ENCODE measurements around the gene GIPC3. TPM values are rescaled to one million over a fixed set of nuclear protein-coding genes. Genes with fewer than 3 reads are reported as not detected.

Gene GIPC3
- polyA plus RNA-seq, 4 donors: 0.54 to 1.1 (median 0.62) TPM; not detected in 1

GRCh38 chr19:3547767-3548282 is 37.5 kb upstream of the GIPC3 start:
- H3K27ac ChIP-seq (ENCODE audit: low read depth in 1 of 3, low read length in 2 of 3): no peak overlapping the region
- H3K4me1 ChIP-seq (ENCODE audit: control insufficient read depth in 3 of 3, insufficient read depth in 2 of 3, low read depth in 1 of 3, low read length in 2 of 3): no peaks in the 10 kb centered on the region
- DNase-seq (no peak), FAIRE-seq (no peak)
- H3K27me3 ChIP-seq (ENCODE audit: control insufficient read depth in 3 of 3, insufficient read depth in 3 of 3, low read length in 3 of 3): no peaks in the 10 kb centered on the region
- H3K36me3 ChIP-seq (ENCODE audit: control insufficient read depth in 3 of 3, insufficient read depth in 2 of 3, low read depth in 1 of 3, low read length in 3 of 3): peaks cover 0 to 61% (median 5%) of the 10 kb centered on the region in 3 donors
- whole genome bisulfite sequencing, 3 donors: 85 to 89% (median 89%) methylated on average over 26 to 36 of the region's 36 CpGs
- H3K4me3 ChIP-seq (ENCODE audit: low read depth in 1 of 3, low read length in 3 of 3): no peak overlapping the region
- no peaks in the 10 kb centered on the region for H3K9me3 ChIP-seq (ENCODE audit: control insufficient read depth in 2 of 2, insufficient read depth in 1 of 2, low read depth in 1 of 2, low read length in 1 of 2)

GRCh38 chr19:3548606-3549005 is 36.7 kb upstream of the GIPC3 start:
- H3K36me3 ChIP-seq (ENCODE audit: control insufficient read depth in 3 of 3, insufficient read depth in 2 of 3, low read depth in 1 of 3, low read length in 3 of 3): peaks cover 0 to 59% (median 5%) of the 10 kb centered on the region in 3 donors
- no peaks in the 10 kb centered on the region for H3K9me3 ChIP-seq (ENCODE audit: control insufficient read depth in 2 of 2, insufficient read depth in 1 of 2, low read depth in 1 of 2, low read length in 1 of 2)
- FAIRE-seq (no peak), DNase-seq (no peak)
- H3K4me1 ChIP-seq (ENCODE audit: control insufficient read depth in 3 of 3, insufficient read depth in 2 of 3, low read depth in 1 of 3, low read length in 2 of 3): no peaks in the 10 kb centered on the region
- H3K27ac ChIP-seq (ENCODE audit: low read depth in 1 of 3, low read length in 2 of 3): no peak overlapping the region
- no peaks in the 10 kb centered on the region for H3K27me3 ChIP-seq (ENCODE audit: control insufficient read depth in 3 of 3, insufficient read depth in 3 of 3, low read length in 3 of 3)
- WGBS, 3 donors: 82 to 85% (median 83%) methylated on average over 14 of the region's 14 CpGs
- no peak overlapping the region for H3K4me3 ChIP-seq (ENCODE audit: low read depth in 1 of 3, low read length in 3 of 3)

GRCh38 chr19:3549816-3550215 is 35.5 kb upstream of the GIPC3 start:
- DNase-seq: no peak
- peaks cover 0 to 3% (median 2%) of the 10 kb centered on the region in 3 donors for H3K4me1 ChIP-seq (ENCODE audit: control insufficient read depth in 3 of 3, insufficient read depth in 2 of 3, low read depth in 1 of 3, low read length in 2 of 3)
- 86 to 89% (median 88%) methylated on average over 10 of the region's 10 CpGs for WGBS, 3 donors

DNA sequence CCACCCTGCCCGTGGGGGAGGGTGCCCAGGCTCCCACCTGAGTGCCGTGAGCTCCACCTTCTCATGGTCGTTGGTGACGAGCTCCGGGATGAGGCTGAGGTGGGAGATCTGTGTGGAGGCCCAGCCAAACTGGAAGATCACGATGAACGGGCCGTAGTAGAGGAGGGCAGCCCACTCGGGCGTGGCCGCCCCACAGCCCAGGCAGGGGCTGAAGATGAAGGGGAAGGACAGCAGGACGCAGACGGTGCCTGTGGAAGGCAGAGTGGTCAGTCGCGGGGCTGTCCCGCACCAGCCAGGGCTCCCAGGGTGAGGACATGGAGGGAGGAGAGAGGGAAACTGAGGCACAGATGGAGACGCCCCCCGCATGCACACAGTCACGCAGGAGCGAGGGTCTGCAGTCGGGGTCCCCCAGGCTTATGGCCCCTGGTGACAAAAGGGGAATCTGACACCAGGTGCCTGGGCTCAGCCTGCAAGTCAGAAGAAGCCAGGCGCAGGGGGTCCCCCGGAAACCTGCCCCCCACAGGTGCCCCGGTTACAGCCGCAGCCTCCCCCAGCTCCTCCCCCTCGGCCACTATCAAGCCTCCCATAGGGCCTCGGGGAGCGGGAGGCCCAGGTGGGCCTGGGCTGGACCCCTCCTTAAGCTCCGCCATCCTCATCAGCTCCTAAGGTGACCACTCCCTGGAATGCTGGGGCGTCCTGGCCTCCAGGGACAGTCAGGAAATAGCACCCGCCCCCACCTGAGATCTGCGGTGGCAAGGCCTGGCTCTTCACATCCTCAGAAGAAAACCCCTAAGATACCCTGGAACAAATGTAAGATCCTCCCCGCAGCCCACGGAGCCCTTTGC is 34.1 kb upstream of the GIPC3 start:
- FAIRE-seq (no peak), DNase-seq (peak in 1 of 2 donors; percentile 0)
- Histone ChIP-seq H3K4me1 (ENCODE audit: control insufficient read depth in 3 of 3, insufficient read depth in 2 of 3, low read depth in 1 of 3, low read length in 2 of 3) (peaks cover 2 to 4% (median 3%) of the 10 kb centered on the region in 3 donors), H3K4me3 (ENCODE audit: low read depth in 1 of 3, low read length in 3 of 3) (no peak overlapping the region), H3K9me3 (ENCODE audit: control insufficient read depth in 2 of 2, insufficient read depth in 1 of 2, low read depth in 1 of 2, low read length in 1 of 2) (no peaks in the 10 kb centered on the region), H3K27ac (ENCODE audit: low read depth in 1 of 3, low read length in 2 of 3) (no peak overlapping the region), H3K36me3 (ENCODE audit: control insufficient read depth in 3 of 3, insufficient read depth in 2 of 3, low read depth in 1 of 3, low read length in 3 of 3) (peaks cover 0 to 35% (median 5%) of the 10 kb centered on the region in 3 donors), H3K27me3 (ENCODE audit: control insufficient read depth in 3 of 3, insufficient read depth in 3 of 3, low read length in 3 of 3) (no peaks in the 10 kb centered on the region)
- WGBS, 3 donors: 91 to 93% (median 92%) methylated on average over 28 to 34 of the region's 34 CpGs

More at GRCh38 chr19:3549816-3550215, 35.5 kb upstream of the GIPC3 start:
- Histone ChIP-seq H3K36me3 (ENCODE audit: control insufficient read depth in 3 of 3, insufficient read depth in 2 of 3, low read depth in 1 of 3, low read length in 3 of 3) (peaks cover 0 to 47% (median 5%) of the 10 kb centered on the region in 3 donors), H3K4me3 (ENCODE audit: low read depth in 1 of 3, low read length in 3 of 3) (no peak overlapping the region), H3K9me3 (ENCODE audit: control insufficient read depth in 2 of 2, insufficient read depth in 1 of 2, low read depth in 1 of 2, low read length in 1 of 2) (no peaks in the 10 kb centered on the region), H3K27ac (ENCODE audit: low read depth in 1 of 3, low read length in 2 of 3) (no peak overlapping the region), H3K27me3 (ENCODE audit: control insufficient read depth in 3 of 3, insufficient read depth in 3 of 3, low read length in 3 of 3) (no peaks in the 10 kb centered on the region)
- FAIRE-seq: no peak

DNA sequence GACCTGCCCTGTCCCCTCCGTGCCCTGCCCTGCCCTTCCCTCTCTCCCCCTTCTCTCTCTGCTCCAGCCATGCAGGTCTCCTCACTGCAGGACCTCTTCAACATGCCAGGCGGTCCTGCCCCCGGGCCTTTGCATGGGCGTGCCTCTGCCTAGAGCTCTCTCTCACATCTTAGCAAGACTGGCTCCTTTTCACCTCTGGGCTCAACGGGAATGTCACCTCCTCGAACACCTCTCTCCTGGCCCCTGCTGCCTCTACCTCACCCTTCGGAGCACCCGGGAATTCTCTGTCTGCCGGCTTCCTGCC is 33.5 kb upstream of the GIPC3 start:
- 83 to 89% (median 87%) methylated on average over 9 of the region's 9 CpGs for WGBS, 3 donors
- Histone ChIP-seq H3K27me3 (ENCODE audit: control insufficient read depth in 3 of 3, insufficient read depth in 3 of 3, low read length in 3 of 3) (no peaks in the 10 kb centered on the region), H3K4me3 (ENCODE audit: low read depth in 1 of 3, low read length in 3 of 3) (no peak overlapping the region), H3K36me3 (ENCODE audit: control insufficient read depth in 3 of 3, insufficient read depth in 2 of 3, low read depth in 1 of 3, low read length in 3 of 3) (peaks cover 0 to 30% (median 5%) of the 10 kb centered on the region in 3 donors), H3K9me3 (ENCODE audit: control insufficient read depth in 2 of 2, insufficient read depth in 1 of 2, low read depth in 1 of 2, low read length in 1 of 2) (no peaks in the 10 kb centered on the region), H3K4me1 (ENCODE audit: control insufficient read depth in 3 of 3, insufficient read depth in 2 of 3, low read depth in 1 of 3, low read length in 2 of 3) (peaks cover 2 to 10% (median 3%) of the 10 kb centered on the region in 3 donors), H3K27ac (ENCODE audit: low read depth in 1 of 3, low read length in 2 of 3) (no peak overlapping the region)
- DNase-seq (no peak), FAIRE-seq (no peak)

DNA sequence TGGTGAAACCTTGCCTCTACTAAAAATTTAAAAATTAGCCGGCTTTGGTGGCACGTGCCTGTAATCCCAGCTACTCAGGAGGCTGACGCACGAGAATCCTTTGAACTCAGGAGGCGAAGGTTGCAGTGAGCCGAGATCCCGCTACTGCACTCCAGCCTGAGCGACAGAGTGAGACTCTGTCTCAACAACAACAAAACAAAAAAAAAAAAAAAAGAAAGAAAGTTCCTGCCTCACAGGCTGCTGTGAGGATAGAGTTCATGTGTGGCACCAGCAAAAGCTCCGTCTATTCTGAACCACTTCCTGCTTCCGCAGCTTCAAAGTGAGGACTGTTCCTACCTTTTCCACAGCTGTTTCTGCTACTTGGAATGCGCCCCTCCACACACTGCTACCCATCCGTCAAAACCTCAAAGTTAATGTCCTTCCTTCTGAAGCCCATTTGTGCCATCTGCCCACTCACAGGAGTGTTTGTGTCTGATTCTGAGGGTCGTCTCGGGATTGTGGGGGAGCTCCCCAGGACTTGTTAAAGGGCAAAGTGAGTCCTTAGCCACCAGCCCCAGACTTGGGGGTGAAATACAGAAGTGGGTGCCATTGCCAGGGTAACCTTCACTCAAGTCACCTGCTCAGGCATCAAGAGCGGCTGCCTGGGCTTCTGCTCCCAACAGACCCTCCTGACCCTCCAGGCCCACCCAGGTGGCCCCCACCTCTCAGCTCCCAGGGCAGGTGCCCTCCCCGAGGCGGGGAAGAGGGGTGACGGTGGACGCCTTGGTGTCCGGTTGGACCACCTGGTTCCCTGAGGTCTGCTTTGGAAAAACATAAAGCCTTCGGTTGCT is 30.8 kb upstream of the GIPC3 start:
- DNase-seq (peak in 1 of 2 donors; percentile 67), FAIRE-seq (no peak)
- no peaks in the 10 kb centered on the region for H3K9me3 ChIP-seq (ENCODE audit: control insufficient read depth in 2 of 2, insufficient read depth in 1 of 2, low read depth in 1 of 2, low read length in 1 of 2)
- no peaks in the 10 kb centered on the region for H3K27me3 ChIP-seq (ENCODE audit: control insufficient read depth in 3 of 3, insufficient read depth in 3 of 3, low read length in 3 of 3)
- peak overlapping the region in 2 of 3 donors; percentile 50 to 83 for H3K27ac ChIP-seq (ENCODE audit: low read depth in 1 of 3, low read length in 2 of 3)
- peaks cover 2 to 16% (median 3%) of the 10 kb centered on the region in 3 donors for H3K4me1 ChIP-seq (ENCODE audit: control insufficient read depth in 3 of 3, insufficient read depth in 2 of 3, low read depth in 1 of 3, low read length in 2 of 3)
- 40 to 50% (median 47%) methylated on average over 21 of the region's 21 CpGs for WGBS, 3 donors
- H3K4me3 ChIP-seq (ENCODE audit: low read depth in 1 of 3, low read length in 3 of 3): no peak overlapping the region
- peaks cover 0 to 9% (median 0%) of the 10 kb centered on the region in 3 donors for H3K36me3 ChIP-seq (ENCODE audit: control insufficient read depth in 3 of 3, insufficient read depth in 2 of 3, low read depth in 1 of 3, low read length in 3 of 3)

- no peaks in the 10 kb centered on the region for H3K27me3 ChIP-seq (ENCODE audit: control insufficient read depth in 3 of 3, insufficient read depth in 3 of 3, low read length in 3 of 3)
- H3K4me3 ChIP-seq (ENCODE audit: low read depth in 1 of 3, low read length in 3 of 3): no peak overlapping the region
- H3K36me3 ChIP-seq (ENCODE audit: control insufficient read depth in 3 of 3, insufficient read depth in 2 of 3, low read depth in 1 of 3, low read length in 3 of 3): peaks cover 0 to 7% (median 0%) of the 10 kb centered on the region in 3 donors
- no peaks in the 10 kb centered on the region for H3K9me3 ChIP-seq (ENCODE audit: control insufficient read depth in 2 of 2, insufficient read depth in 1 of 2, low read depth in 1 of 2, low read length in 1 of 2)
- DNase-seq: no peak
- H3K4me1 ChIP-seq (ENCODE audit: control insufficient read depth in 3 of 3, insufficient read depth in 2 of 3, low read depth in 1 of 3, low read length in 2 of 3): peaks cover 2 to 16% (median 3%) of the 10 kb centered on the region in 3 donors
- WGBS, 3 donors: 65 to 72% (median 69%) methylated on average over 14 to 15 of the region's 15 CpGs
- H3K27ac ChIP-seq (ENCODE audit: low read depth in 1 of 3, low read length in 2 of 3): no peak overlapping the region
- no peak for FAIRE-seq
Observed at GRCh38 chr19:3555653-3556422, 29.4 kb upstream of the GIPC3 start.

Measured in small intestine (tissue), 7 donors.